ENCODE measurements around the gene DENND1B.

DNA sequence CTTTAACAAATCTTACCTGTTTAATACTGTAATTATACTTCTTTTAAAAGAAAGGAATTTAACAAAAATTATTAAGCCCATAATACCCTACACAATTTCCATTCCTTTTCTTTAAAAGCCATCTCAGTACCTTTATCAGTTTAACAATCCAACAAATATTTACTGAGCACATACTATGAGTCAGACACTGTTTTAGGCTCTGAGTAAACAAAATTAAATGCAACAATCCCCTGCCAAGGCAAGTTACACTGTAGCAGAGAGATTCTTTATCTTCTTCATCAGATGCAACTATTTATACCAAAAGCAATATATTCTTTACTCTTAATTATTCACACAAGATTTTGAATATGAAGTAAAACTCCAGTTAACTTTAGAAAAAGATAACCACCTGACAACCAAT, 12.0 kb downstream of the DENND1B start:
- TF ChIP-seq, protein P1, sequence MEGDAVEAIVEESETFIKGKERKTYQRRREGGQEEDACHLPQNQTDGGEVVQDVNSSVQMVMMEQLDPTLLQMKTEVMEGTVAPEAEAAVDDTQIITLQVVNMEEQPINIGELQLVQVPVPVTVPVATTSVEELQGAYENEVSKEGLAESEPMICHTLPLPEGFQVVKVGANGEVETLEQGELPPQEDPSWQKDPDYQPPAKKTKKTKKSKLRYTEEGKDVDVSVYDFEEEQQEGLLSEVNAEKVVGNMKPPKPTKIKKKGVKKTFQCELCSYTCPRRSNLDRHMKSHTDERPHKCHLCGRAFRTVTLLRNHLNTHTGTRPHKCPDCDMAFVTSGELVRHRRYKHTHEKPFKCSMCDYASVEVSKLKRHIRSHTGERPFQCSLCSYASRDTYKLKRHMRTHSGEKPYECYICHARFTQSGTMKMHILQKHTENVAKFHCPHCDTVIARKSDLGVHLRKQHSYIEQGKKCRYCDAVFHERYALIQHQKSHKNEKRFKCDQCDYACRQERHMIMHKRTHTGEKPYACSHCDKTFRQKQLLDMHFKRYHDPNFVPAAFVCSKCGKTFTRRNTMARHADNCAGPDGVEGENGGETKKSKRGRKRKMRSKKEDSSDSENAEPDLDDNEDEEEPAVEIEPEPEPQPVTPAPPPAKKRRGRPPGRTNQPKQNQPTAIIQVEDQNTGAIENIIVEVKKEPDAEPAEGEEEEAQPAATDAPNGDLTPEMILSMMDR (IDR thresholded peaks at IDR 0.05): no peak
- no peak for TF ChIP-seq POLR2A (IDR thresholded peaks at IDR 0.05)
- no peak for TF ChIP-seq POLR2AphosphoS5 (IDR thresholded peaks at IDR 0.05; ENCODE audit: insufficient read depth in 1 of 2, low read depth in 1 of 2)
